Astrocyte of the cerebellum (primary cell): ENCODE measurements around the gene GATB.

Experiments used
- DNase-seq: peaks from one replicate; pipeline ENCODE4 v3.0.0-alpha.2; 2011; ENCODE audit warnings: low read depth
- H3K4me3 ChIP-seq: 2 replicates; pipeline ENCODE4 v1.5.1; 2011; ENCODE audit warnings: mild to moderate bottlenecking, low read depth, low read length, moderate library complexity
- CTCF ChIP-seq: IDR thresholded peaks from 2 replicates; pipeline ENCODE4 v1.5.1; 2012; ENCODE audit warnings: low read length, low read depth, moderate library complexity, mild to moderate bottlenecking; ENCODE audit errors: missing control alignments
- in situ Hi-C: cut with HindIII; loops from 2 replicates; pipeline ENCODE4 v1.10.0; 2017; ENCODE audit warnings: low sequenced_read_pairs

Gene GATB

GRCh38 chr4:151670843-151671242, 90.0 kb downstream of the GATB start:
- DNase-seq: no peak
- in situ Hi-C loops: no loop called here
- TF ChIP-seq CTCF: no peak
- no peak overlapping the region for H3K4me3 ChIP-seq

GRCh38 chr4:151669990-151670389, 90.8 kb downstream of the GATB start:
- no peak for TF ChIP-seq CTCF
- in situ Hi-C loops: no loop called here
- DNase-seq: no peak
- no peak overlapping the region for H3K4me3 ChIP-seq

GRCh38 chr4:151668689-151669402, 92.0 kb downstream of the GATB start:
- in situ Hi-C loops: no loop called here

GRCh38 chr4:151667666-151668065, 93.1 kb downstream of the GATB start:
- DNase-seq: no peak
- no peak for TF ChIP-seq CTCF
- H3K4me3 ChIP-seq: no peak overlapping the region
- in situ Hi-C loops: no loop called here

More at GRCh38 chr4:151668689-151669402, 92.0 kb downstream of the GATB start:
- TF ChIP-seq CTCF: no peak
- DNase-seq: no peak
- H3K4me3 ChIP-seq: no peak overlapping the region

- TF ChIP-seq CTCF: no peak
- in situ Hi-C loops: no loop called here
- no peak overlapping the region for H3K4me3 ChIP-seq
- no peak for DNase-seq
Observed at GRCh38 chr4:151667048-151667447, 93.8 kb downstream of the GATB start.

GRCh38 chr4:151666501-151666900, 94.3 kb downstream of the GATB start:
- DNase-seq: no peak
- no peak for TF ChIP-seq CTCF
- no peak overlapping the region for H3K4me3 ChIP-seq
- in situ Hi-C loops: no loop called here
